Suppressor macrophage treated with lipopolysaccharide for 4 hours (primary cell): Measurements from ENCODE around the gene SCAANT1.

Experiments
- DNase-seq: peaks from one replicate; pipeline ENCODE4 v3.0.0-alpha.2; 2020

Gene SCAANT1

DNA sequence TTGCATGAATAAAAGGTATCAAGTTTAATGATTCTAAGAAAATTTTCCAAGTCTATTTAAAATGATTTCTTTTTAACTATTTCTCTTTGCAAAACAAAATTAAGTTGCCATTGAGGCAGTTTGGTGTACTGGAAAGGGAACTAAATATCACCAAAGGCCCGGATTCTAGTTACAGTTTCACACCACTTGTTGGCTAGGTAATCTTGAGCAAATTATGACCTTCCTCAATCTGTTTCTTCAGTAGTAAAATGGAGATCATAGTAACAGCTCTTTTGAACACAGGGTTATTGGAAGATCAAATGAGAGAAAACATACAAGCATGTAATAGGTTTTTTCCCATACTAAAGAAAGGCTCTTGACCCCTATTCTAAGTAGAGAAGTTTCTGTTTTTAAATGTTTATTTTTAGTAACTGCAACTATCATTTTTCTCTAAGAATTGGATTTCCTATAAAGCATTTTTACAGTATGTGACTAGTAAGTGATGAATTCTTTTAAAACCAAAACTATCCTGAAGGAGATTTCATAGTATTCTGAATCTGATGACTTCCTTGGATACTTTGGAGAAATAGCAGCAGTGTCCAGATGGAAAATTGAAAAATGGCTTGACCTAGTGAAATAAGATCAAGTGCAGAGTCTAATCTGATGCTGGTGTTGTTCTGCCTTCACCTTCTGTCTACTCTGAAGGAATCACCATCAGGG lies 15.7 kb downstream of the SCAANT1 start:
- DNase-seq = peak; percentile 32

GRCh38 chr3:63895422-63896189 lies 16.6 kb downstream of the SCAANT1 start:
- no peak for DNase-seq

GRCh38 chr3:63892773-63893352 lies 19.3 kb downstream of the SCAANT1 start:
- no peak for DNase-seq

DNA sequence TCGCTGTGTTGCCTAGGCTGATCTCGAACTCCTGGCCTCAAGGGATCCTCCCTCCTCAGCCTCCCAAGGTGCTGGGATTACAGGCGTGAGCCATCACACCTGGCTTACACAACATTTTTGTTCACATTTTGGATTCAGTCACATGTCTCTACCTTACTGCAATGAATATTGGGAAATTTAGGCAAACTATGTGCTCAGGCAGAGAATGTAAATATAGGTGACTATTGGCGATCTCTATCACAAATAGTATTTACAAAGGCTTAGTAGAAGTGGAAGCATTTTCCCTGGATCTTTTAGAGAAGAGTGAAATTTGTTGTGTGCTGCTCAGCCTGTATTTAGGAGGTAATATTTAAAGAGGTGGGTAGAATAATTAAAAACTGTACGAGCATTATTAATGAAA lies 20.7 kb downstream of the SCAANT1 start:
- no peak for DNase-seq

- DNase-seq = no peak
Measured at GRCh38 chr3:63886858-63887257, 25.3 kb downstream of the SCAANT1 start.

- DNase-seq = no peak
Measured at GRCh38 chr3:63880653-63881052, 31.5 kb downstream of the SCAANT1 start.

DNA sequence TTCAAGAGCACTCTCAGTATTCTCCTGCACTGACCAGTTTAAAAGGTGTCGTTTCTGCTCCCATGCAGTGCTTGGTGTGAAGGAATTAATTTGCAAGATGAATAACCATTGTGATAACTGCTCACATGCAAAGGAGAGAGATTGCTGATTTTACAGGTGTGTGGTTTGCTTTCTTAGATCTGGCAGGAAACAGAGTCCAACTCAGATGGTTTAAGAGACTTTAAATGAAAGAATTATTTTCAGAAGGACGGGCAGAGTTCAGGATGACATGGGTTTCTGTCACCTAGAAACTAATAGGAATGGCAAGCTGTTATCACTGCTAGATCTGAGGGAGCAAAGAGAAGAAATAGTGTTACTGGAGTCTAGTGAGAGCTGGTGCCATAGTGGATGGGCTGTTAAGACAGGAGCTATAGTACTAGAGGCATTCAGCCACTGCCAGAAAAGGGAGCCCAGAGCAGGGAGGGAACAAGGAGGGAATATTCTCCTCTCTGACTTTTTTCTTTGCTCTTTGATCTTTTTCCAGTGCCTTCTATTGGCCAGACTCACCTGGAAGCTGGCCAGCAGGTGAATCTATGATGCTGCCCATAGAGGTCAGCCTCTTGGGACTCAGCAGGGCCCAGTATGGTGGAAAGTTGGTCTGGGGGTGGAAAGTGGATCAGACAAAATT lies 33.7 kb downstream of the SCAANT1 start:
- no peak for DNase-seq

GRCh38 chr3:63877737-63878393 lies 34.3 kb downstream of the SCAANT1 start:
- no peak for DNase-seq

DNA sequence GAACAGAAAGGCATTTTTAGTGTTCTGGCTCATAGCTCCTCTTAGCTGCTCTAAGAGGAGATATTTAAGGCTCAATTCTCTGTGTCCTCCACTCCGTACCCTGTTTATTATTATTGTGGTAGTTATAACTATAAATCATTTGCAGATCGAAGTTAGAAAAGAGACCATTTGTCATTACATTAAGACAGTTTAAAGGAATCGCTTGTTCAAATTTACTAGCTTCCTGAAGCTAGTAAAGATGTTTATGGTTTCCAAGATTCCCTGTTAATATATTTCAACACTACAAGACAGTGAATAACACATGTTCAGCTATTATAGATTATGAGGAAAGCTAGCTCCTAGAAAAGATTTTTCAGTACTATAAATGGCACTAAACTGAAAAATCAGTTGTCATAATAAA lies 35.9 kb downstream of the SCAANT1 start:
- DNase-seq = no peak

GRCh38 chr3:63875510-63875909 lies 36.7 kb downstream of the SCAANT1 start:
- DNase-seq = no peak

- peak; percentile 42 for DNase-seq
Measured at GRCh38 chr3:63874769-63875168, 37.4 kb downstream of the SCAANT1 start.

GRCh38 chr3:63872135-63872924 lies 39.9 kb downstream of the SCAANT1 start:
- DNase-seq = no peak

GRCh38 chr3:63870615-63871005 lies 41.6 kb downstream of the SCAANT1 start:
- no peak for DNase-seq

DNA sequence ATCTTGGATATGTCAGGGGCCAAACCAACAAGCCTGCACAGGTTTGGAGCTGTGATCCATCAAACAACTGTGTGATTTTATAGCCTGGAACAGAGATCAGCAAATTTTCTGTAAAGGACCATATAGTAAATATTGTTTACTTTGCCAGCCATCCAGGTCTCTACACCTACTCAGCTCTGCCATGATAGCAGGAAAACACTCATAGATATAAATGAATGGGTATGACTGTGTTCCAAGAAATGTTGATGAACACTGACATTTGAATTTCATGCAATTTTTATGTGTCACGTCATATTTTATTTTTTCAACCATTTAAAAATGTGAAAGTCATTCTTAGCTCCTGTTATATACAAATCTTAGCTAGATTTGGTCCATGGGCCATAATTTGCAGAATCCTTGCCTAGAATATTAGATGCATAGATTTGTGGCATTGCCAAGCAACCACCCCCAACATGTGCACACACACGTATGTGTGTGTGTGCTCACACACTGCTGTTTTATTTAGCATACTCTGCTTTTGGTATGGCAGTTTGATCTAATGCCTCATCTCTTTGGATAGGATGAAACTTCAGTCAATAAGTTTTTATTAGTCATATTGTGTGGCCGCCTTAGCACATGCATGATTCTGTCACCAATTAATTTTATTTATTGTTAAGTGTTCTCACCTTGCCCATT lies 42.1 kb downstream of the SCAANT1 start:
- DNase-seq = no peak

- no peak for DNase-seq
Measured at GRCh38 chr3:63867225-63867624, 45.0 kb downstream of the SCAANT1 start.

GRCh38 chr3:63864965-63865327 lies 47.2 kb downstream of the SCAANT1 start:
- peak; percentile 47 for DNase-seq

- peak; percentile 63 for DNase-seq
Measured at GRCh38 chr3:63864008-63864964, 47.9 kb downstream of the SCAANT1 start.

DNA sequence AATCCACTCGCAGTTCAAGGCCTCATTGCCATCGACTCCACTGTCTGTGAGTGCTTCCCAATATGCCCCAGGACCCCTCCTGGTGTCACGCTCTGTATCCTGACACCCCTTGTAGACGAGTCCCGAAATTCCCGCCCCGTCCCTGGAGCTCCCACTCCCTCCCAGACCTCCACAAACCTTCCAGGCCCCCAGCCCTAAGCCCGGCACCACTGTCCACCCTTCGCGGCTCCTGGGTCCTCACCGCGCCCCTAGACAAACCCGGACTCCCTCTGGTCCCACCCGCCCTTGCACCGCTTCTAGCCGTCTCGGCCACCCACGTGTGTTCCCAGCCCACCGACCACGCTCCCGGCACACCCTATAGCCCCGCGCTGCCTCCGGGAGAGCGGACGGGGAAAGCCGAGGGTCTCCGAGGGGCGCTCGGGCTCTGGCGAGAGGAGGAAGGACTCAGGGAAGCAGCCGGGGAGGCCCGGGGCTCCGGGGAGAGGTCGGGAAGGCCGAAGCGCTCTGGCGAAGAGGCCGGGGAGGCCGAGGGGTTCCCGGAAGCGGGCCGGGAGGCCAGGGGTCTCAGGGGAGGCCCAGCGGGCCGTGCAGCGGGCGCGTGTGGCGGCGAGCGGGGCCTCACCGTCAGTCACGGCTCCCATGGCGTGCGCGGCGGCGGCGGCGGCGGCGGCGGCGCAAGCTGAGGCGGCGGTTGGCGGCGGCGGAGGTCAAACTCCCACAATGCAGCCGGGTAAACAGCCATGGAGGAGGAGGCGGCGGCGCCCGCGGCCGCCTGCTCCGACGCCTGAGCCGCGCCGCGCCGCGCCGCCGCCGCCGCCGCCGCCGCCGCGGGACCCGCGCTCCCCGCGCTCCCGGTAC lies 48.8 kb downstream of the SCAANT1 start, which contains the start of the genes ATXN7 and THOC7:
ATXN7 (plus strand) TSS at position 718 of the 858 bp plus-strand sequence. CDS start 48,732 bp downstream, outside the sequence.
THOC7 (minus strand) TSS at position 656 of the 858 bp plus-strand sequence; CDS start at position 641, 15 bp downstream.
- DNase-seq = peak; percentile 75

- no peak for DNase-seq
Measured at GRCh38 chr3:63862804-63863149, 49.4 kb downstream of the SCAANT1 start.
